Measurements from ENCODE around the gene TACSTD2. TPM values are rescaled to one million over a fixed set of nuclear protein-coding genes. Genes with fewer than 3 reads are reported as not detected.

Gene TACSTD2
- polyA plus RNA-seq, 1 donor (not counting 4 experiments of a cell fraction or from before 2014, with no cell fraction given): 382 TPM

GRCh38 chr1:58568911-58569310 lies 8.1 kb downstream of the TACSTD2 start:
- Histone ChIP-seq H3K4me3 (ENCODE audit: control insufficient read depth in 2 of 3, extremely low read depth in 1 of 3, insufficient read depth in 2 of 3, low read depth in 1 of 3, low read length in 3 of 3) (no peak overlapping the region), H3K36me3 (ENCODE audit: control insufficient read depth in 2 of 2, extremely low read depth in 1 of 2, insufficient read depth in 2 of 2, low read length in 2 of 2) (no peaks in the 10 kb centered on the region), H3K9me3 (ENCODE audit: control insufficient read depth, low read depth, low read length) (no peaks in the 10 kb centered on the region), H3K4me2 (ENCODE audit: control insufficient read depth, extremely low read depth, insufficient read depth, low read depth, low read length) (peak overlapping the region; percentile 17), H3K9ac (ENCODE audit: control insufficient read depth, extremely low read depth, insufficient read depth, low read length) (no peak overlapping the region), H3K4me1 (ENCODE audit: control insufficient read depth, extremely low read depth, insufficient read depth, low read length) (peaks cover 30% of the 10 kb centered on the region), H3K79me2 (ENCODE audit: control insufficient read depth, insufficient read depth, low read length) (no peaks in the 10 kb centered on the region), H4K20me1 (ENCODE audit: control insufficient read depth, extremely low read depth, insufficient read depth, low read length) (no peaks in the 10 kb centered on the region), H3K9me1 (ENCODE audit: control insufficient read depth, extremely low read depth, insufficient read depth, low read length) (no peaks in the 10 kb centered on the region), H2AFZ (ENCODE audit: control insufficient read depth, low read length) (no peak overlapping the region), H3K27ac (ENCODE audit: control insufficient read depth, insufficient read depth, low read length) (no peak overlapping the region), H3K27me3 (ENCODE audit: control insufficient read depth, extremely low read depth, insufficient read depth, low read length) (no peaks in the 10 kb centered on the region)
- dilution Hi-C loops (cut with MboI; ENCODE audit: extremely low pct_ligation_motif_present, low sequenced_read_pairs): no loop called here
- DNase-seq (ENCODE audit: low read depth, low spot score) (no peak), FAIRE-seq (no peak)
- no peak for TF ChIP-seq EZH2 (IDR thresholded peaks at IDR 0.05; ENCODE audit: low read length)
- TF ChIP-seq, protein P1, sequence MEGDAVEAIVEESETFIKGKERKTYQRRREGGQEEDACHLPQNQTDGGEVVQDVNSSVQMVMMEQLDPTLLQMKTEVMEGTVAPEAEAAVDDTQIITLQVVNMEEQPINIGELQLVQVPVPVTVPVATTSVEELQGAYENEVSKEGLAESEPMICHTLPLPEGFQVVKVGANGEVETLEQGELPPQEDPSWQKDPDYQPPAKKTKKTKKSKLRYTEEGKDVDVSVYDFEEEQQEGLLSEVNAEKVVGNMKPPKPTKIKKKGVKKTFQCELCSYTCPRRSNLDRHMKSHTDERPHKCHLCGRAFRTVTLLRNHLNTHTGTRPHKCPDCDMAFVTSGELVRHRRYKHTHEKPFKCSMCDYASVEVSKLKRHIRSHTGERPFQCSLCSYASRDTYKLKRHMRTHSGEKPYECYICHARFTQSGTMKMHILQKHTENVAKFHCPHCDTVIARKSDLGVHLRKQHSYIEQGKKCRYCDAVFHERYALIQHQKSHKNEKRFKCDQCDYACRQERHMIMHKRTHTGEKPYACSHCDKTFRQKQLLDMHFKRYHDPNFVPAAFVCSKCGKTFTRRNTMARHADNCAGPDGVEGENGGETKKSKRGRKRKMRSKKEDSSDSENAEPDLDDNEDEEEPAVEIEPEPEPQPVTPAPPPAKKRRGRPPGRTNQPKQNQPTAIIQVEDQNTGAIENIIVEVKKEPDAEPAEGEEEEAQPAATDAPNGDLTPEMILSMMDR (optimal IDR thresholded peaks at IDR 0.05 in 1 of 3, IDR thresholded peaks at IDR 0.05 in 1 of 3, conservative IDR thresholded peaks at IDR 0.05 in 1 of 3; ENCODE audit: extremely low read depth in 1 of 3, insufficient read depth in 2 of 3, low read length in 3 of 3): no peak

DNA sequence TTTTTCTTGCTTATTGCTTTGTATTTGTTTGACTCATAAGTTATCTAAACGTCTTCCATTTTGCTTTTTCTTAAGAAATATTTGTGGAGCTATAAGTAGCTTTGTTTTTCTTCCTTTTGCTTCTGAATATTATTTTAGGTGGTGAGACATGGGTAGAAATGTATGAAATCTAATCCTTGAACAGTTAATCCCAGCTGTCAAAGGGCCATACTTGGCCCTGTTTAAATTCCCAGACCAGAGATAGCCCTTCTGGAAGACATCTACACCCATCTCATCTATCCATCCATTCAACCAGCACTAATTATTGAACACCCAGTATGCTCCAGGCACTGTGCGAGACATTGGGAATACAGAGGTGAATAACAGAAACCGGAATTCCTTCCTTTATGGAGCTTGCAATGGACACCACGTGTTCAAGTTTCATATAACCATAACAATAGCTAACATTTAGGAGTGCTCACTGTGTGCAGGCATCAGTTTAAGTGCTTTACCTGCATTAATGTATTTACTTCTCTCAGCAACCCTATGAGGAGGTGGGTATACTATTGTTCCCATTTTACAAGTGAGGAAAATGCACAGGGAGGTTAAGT lies 8.7 kb downstream of the TACSTD2 start:
- Histone ChIP-seq H2AFZ (ENCODE audit: control insufficient read depth, low read length) (no peak overlapping the region), H3K36me3 (ENCODE audit: control insufficient read depth in 2 of 2, extremely low read depth in 1 of 2, insufficient read depth in 2 of 2, low read length in 2 of 2) (no peaks in the 10 kb centered on the region), H4K20me1 (ENCODE audit: control insufficient read depth, extremely low read depth, insufficient read depth, low read length) (no peaks in the 10 kb centered on the region), H3K9me3 (ENCODE audit: control insufficient read depth, low read depth, low read length) (no peaks in the 10 kb centered on the region), H3K79me2 (ENCODE audit: control insufficient read depth, insufficient read depth, low read length) (no peaks in the 10 kb centered on the region), H3K9me1 (ENCODE audit: control insufficient read depth, extremely low read depth, insufficient read depth, low read length) (no peaks in the 10 kb centered on the region), H3K27ac (ENCODE audit: control insufficient read depth, insufficient read depth, low read length) (no peak overlapping the region), H3K4me1 (ENCODE audit: control insufficient read depth, extremely low read depth, insufficient read depth, low read length) (peaks cover 24% of the 10 kb centered on the region), H3K4me2 (ENCODE audit: control insufficient read depth, extremely low read depth, insufficient read depth, low read depth, low read length) (no peak overlapping the region), H3K4me3 (ENCODE audit: control insufficient read depth in 2 of 3, extremely low read depth in 1 of 3, insufficient read depth in 2 of 3, low read depth in 1 of 3, low read length in 3 of 3) (no peak overlapping the region), H3K9ac (ENCODE audit: control insufficient read depth, extremely low read depth, insufficient read depth, low read length) (no peak overlapping the region), H3K27me3 (ENCODE audit: control insufficient read depth, extremely low read depth, insufficient read depth, low read length) (no peaks in the 10 kb centered on the region)
- FAIRE-seq (no peak), DNase-seq (ENCODE audit: low read depth, low spot score) (no peak)
- dilution Hi-C loops (cut with MboI; ENCODE audit: extremely low pct_ligation_motif_present, low sequenced_read_pairs): no loop called here
- TF ChIP-seq, protein P1 (optimal IDR thresholded peaks at IDR 0.05 in 1 of 3, IDR thresholded peaks at IDR 0.05 in 1 of 3, conservative IDR thresholded peaks at IDR 0.05 in 1 of 3; ENCODE audit: extremely low read depth in 1 of 3, insufficient read depth in 2 of 3, low read length in 3 of 3): no peak
- TF ChIP-seq EZH2 (IDR thresholded peaks at IDR 0.05; ENCODE audit: low read length): no peak

Data from keratinocyte (primary cell).